Transverse colon (tissue), 4 donors: ENCODE results near the gene HBD. TPM values are rescaled to one million over a fixed set of nuclear protein-coding genes. Genes with fewer than 3 reads are reported as not detected.

Experiments used
- DNase-seq: peaks from one replicate; pipeline ENCODE4 v3.0.0-alpha.2; 2019
- H3K27ac ChIP-seq, 4 donors: fragments of 200-600 bp; sonication (generic); 2 replicates each; pipeline ENCODE4 v1.5.1; 2016 to 2018; ENCODE audit warnings: inconsistent platforms in 4 of 4
- H3K27me3 ChIP-seq: fragments of 200-600 bp; sonication (generic); 2 replicates; pipeline ENCODE4 v1.5.1; 2017; ENCODE audit warnings: inconsistent platforms
- H3K36me3 ChIP-seq, 4 donors: fragments of 200-600 bp; sonication (generic); 2 replicates each; pipeline ENCODE4 v1.5.1; 2017 to 2019; ENCODE audit warnings: inconsistent platforms in 4 of 4
- H3K4me1 ChIP-seq, 4 donors: fragments of 200-600 bp; sonication (generic); 2 replicates each; pipeline ENCODE4 v1.5.1; 2017 to 2020; ENCODE audit warnings: inconsistent platforms in 4 of 4
- H3K4me3 ChIP-seq, 4 donors: fragments of 200-600 bp; sonication (generic); 1 replicate in 1 of 4; 2 replicates in 3 of 4; pipeline versions ENCODE4 v1.5.1 to v1.6.1; 2017 to 2019; ENCODE audit warnings: inconsistent platforms in 4 of 4
- H3K9me3 ChIP-seq, 2 donors: fragments of 200-600 bp; sonication (generic); 2 replicates each; pipeline ENCODE4 v1.5.1; 2017 to 2019; ENCODE audit warnings: inconsistent platforms in 2 of 2
- CTCF ChIP-seq, 5 experiments: fragments of 200-600 bp in 3 of 5; fragments of 450-650 bp in 2 of 5; sonication (generic) in 3 of 5; IDR thresholded peaks; 1 replicate in 2 of 5; 2 replicates in 3 of 5; pipeline ENCODE4 v1.5.1; 2016 to 2017; ENCODE audit warnings: antibody characterized with exemption in 5 of 5, inconsistent platforms in 3 of 5, mild to moderate bottlenecking in 2 of 5, moderate library complexity in 1 of 5
- EP300 ChIP-seq: sonication (generic); formaldehyde crosslinking; IDR thresholded peaks from one replicate; pipeline ENCODE4 v1.6.1; 2017; ENCODE audit warnings: antibody characterized with exemption, low read depth
- POLR2A ChIP-seq: fragments of 450-650 bp; IDR thresholded peaks from one replicate; pipeline ENCODE4 v1.6.1; 2016; ENCODE audit warnings: antibody characterized with exemption, mild to moderate bottlenecking, moderate library complexity
- POLR2AphosphoS5 ChIP-seq, 3 donors: sonication (generic); formaldehyde crosslinking; IDR thresholded peaks; one replicate each; pipeline ENCODE4 v1.6.1; 2016; ENCODE audit warnings: antibody characterized with exemption in 3 of 3
- WGBS, 2 donors: methylation state at CpG; one replicate each; pipeline ENCODE4 v1.1.5; 2018; ENCODE audit warnings: low coverage in 1 of 2; 5-methylcytosine and 5-hydroxymethylcytosine counted together
- in situ Hi-C, 4 donors: fragments of 200-750 bp; cut with MboI; loops; one replicate each; pipeline versions ENCODE4 v1.15.0 to v1.15.1; 2017; ENCODE audit warnings: low sequenced_read_pairs in 3 of 4, low pct_ligation_motif_present in 1 of 4, low pct_unique_long_range_greater_than_20kb in 1 of 4
- intact Hi-C: fragments of 100-400 bp; cut with DNase I; formaldehyde crosslinking; loops from one replicate; pipeline ENCODE4 v1.15.1; 2023; ENCODE audit warnings: low total_unique reads
- total RNA-seq, 4 donors: library from RNA; depleted of rRNA; stranded (reverse); fragments of >200 nt; gene quantifications; one replicate each; pipeline ENCODE4 v1.1.0, GENCODE V29; 2016

HBD gene
- total RNA-seq, 4 donors from 2014 or later: not detected

GRCh38 chr11:5196731-5197130 is 37.6 kb downstream of the HBD start:
- H3K27me3 ChIP-seq: no peaks in the 10 kb centered on the region
- DNase-seq: no peak
- H3K4me1 ChIP-seq: no peaks in the 10 kb centered on the region
- no peaks in the 10 kb centered on the region for H3K9me3 ChIP-seq
- TF ChIP-seq POLR2A (no peak), EP300 (no peak), POLR2AphosphoS5 (IDR thresholded peaks at IDR 0.05) (no peak), CTCF (IDR thresholded peaks at IDR 0.05) (no peak)
- intact Hi-C loops (no loop called here), in situ Hi-C loops (no loop called here)
- H3K36me3 ChIP-seq: no peaks in the 10 kb centered on the region
- H3K27ac ChIP-seq: no peak overlapping the region
- H3K4me3 ChIP-seq: no peak overlapping the region
- 75 to 78% methylated on average over 3 of the region's 3 CpGs for WGBS, 2 donors

- 76 to 86% methylated on average over 1 to 5 of the region's 5 CpGs for WGBS, 2 donors
- DNase-seq: no peak
- Histone ChIP-seq H3K9me3 (no peaks in the 10 kb centered on the region), H3K4me3 (no peak overlapping the region), H3K36me3 (no peaks in the 10 kb centered on the region), H3K27me3 (no peaks in the 10 kb centered on the region), H3K27ac (no peak overlapping the region), H3K4me1 (no peaks in the 10 kb centered on the region)
- TF ChIP-seq EP300: no peak
- no peak for TF ChIP-seq POLR2AphosphoS5 (IDR thresholded peaks at IDR 0.05)
- TF ChIP-seq POLR2A: no peak
- TF ChIP-seq CTCF (IDR thresholded peaks at IDR 0.05): no peak
- intact Hi-C loops: no loop called here
- in situ Hi-C loops: no loop called here
Observed at GRCh38 chr11:5196067-5196466, 38.2 kb downstream of the HBD start.

- DNase-seq: no peak
- in situ Hi-C loops: no loop called here
- 0 to 26% methylated on average over 1 of the region's 1 CpG for WGBS, 2 donors
- intact Hi-C loops: no loop called here
- Histone ChIP-seq H3K4me1 (no peaks in the 10 kb centered on the region), H3K36me3 (no peaks in the 10 kb centered on the region), H3K27me3 (no peaks in the 10 kb centered on the region), H3K4me3 (no peak overlapping the region), H3K27ac (no peak overlapping the region), H3K9me3 (no peaks in the 10 kb centered on the region)
- TF ChIP-seq POLR2AphosphoS5 (IDR thresholded peaks at IDR 0.05): no peak
- no peak for TF ChIP-seq POLR2A
- no peak for TF ChIP-seq CTCF (IDR thresholded peaks at IDR 0.05)
- no peak for TF ChIP-seq EP300
Observed at GRCh38 chr11:5192738-5193137, 41.5 kb downstream of the HBD start.

- in situ Hi-C loops (no loop called here), intact Hi-C loops (no loop called here)
- no peak for TF ChIP-seq EP300
- TF ChIP-seq POLR2AphosphoS5 (IDR thresholded peaks at IDR 0.05): no peak
- no peak for TF ChIP-seq CTCF (IDR thresholded peaks at IDR 0.05)
- no peak for TF ChIP-seq POLR2A
Observed at GRCh38 chr11:5188201-5188600, 46.1 kb downstream of the HBD start.

More at GRCh38 chr11:5188201-5188600, 46.1 kb downstream of the HBD start:
- Histone ChIP-seq H3K9me3 (no peaks in the 10 kb centered on the region), H3K27ac (no peak overlapping the region), H3K4me1 (no peaks in the 10 kb centered on the region), H3K27me3 (no peaks in the 10 kb centered on the region), H3K4me3 (no peak overlapping the region), H3K36me3 (no peaks in the 10 kb centered on the region)
- no peak for DNase-seq
- WGBS, 2 donors: 85 to 96% methylated on average over 2 of the region's 2 CpGs

Other genes with a start within 250 kb of the HBD start
- gene OR51L1, start 239.6 kb downstream of the HBD start, total RNA-seq: not detected
- gene OR52J3, start 188.0 kb downstream of the HBD start, total RNA-seq: not detected
- gene OR52E2, start 174.9 kb downstream of the HBD start, total RNA-seq: not detected
- not detected for gene OR52E1, start 164.9 kb downstream of the HBD start, total RNA-seq
- not detected for gene OR52A5, start 96.1 kb downstream of the HBD start, total RNA-seq
- gene OR52A1, start 79.7 kb downstream of the HBD start, total RNA-seq: not detected
- gene OR51V1, start 33.8 kb downstream of the HBD start, total RNA-seq: not detected
- 1 to 10 TPM in 2 of 4 donors, not detected in 2; 1.1 to 2.0 TPM for gene HBB, start 7.4 kb downstream of the HBD start, total RNA-seq
- not detected for gene HBG1, start 15.4 kb upstream of the HBD start, total RNA-seq
- gene HBG2, start 20.3 kb upstream of the HBD start, total RNA-seq: not detected
- gene HBE1, start 35.5 kb upstream of the HBD start, total RNA-seq: not detected
- gene OR51B4, start 67.5 kb upstream of the HBD start, total RNA-seq: not detected
- not detected for gene OR51B2, start 89.8 kb upstream of the HBD start, total RNA-seq
- gene OR51B5, start 109.0 kb upstream of the HBD start, total RNA-seq: not detected
- not detected for gene OR51B6, start 117.0 kb upstream of the HBD start, total RNA-seq
- not detected for gene OR51M1, start 149.3 kb upstream of the HBD start, total RNA-seq
- gene OR51Q1, start 187.6 kb upstream of the HBD start, total RNA-seq: not detected
- gene OR51I1, start 207.0 kb upstream of the HBD start, total RNA-seq: not detected
- not detected for gene OR51I2, start 214.8 kb upstream of the HBD start, total RNA-seq